Measurements from ENCODE around the gene HCAR1. TPM values are rescaled to one million over a fixed set of nuclear protein-coding genes. Genes with fewer than 3 reads are reported as not detected.

The HCAR1 gene
- total RNA-seq, 1 experiment from 2014 or later = 0.04 TPM

DNA sequence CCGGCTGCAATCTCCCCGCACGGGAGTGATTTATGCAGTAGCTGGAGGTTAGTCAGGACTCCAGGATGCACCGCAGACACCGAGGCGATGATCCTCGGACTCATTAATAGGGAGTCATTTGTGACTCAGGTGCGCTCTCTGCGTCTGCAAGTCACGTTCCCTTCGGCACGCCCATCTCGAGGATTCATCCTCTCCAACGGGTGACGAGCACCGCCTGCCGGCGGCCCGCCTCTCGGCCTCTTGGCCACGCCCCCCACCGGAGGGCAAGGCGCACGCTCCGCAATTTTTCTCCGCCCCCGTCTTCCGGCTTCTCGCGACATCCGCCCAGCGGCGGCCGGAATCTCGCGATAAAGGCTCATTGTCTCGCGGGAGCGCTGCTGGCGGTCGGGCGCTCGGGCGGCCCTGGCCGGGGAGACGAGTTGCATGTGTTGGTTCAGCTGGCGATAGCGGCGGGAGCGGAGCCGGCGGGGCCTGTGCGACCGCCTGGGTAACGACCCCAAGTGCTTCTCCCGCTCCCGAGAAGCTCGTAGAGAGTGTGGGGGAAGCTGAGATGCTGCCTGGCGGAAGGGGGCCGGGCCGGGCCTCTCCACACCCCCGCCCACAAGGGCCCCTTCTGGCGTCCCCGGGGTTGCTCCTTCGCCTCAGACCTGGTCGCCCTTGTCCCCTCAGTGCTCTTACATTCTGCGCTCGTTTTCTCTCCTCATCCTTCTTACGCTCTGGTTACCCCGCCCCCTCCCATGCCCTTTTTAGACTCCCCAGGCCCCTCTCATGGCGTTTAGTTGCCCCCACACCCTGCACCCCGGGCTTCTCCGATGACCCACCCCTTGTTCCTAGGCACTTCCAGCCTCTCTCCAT is 22.0 kb upstream of the HCAR1 start, which contains the start of gene DENR (continued):
- no peak for TF ChIP-seq PRDM15 (CRISPR knock-in tag; IDR thresholded peaks at IDR 0.05)
- TF ChIP-seq, protein P1, sequence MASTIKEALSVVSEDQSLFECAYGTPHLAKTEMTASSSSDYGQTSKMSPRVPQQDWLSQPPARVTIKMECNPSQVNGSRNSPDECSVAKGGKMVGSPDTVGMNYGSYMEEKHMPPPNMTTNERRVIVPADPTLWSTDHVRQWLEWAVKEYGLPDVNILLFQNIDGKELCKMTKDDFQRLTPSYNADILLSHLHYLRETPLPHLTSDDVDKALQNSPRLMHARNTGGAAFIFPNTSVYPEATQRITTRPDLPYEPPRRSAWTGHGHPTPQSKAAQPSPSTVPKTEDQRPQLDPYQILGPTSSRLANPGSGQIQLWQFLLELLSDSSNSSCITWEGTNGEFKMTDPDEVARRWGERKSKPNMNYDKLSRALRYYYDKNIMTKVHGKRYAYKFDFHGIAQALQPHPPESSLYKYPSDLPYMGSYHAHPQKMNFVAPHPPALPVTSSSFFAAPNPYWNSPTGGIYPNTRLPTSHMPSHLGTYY (CRISPR knock-in tag; IDR thresholded peaks at IDR 0.05) = no peak
- TF ChIP-seq FOXK1 (CRISPR knock-in tag; IDR thresholded peaks at IDR 0.05) = peak; percentile 53; the same call in 1 of the 2 replicates
- no peak for TF ChIP-seq ZNF532 (CRISPR knock-in tag; IDR thresholded peaks at IDR 0.05; ENCODE audit: borderline replicate concordance)
- peak; percentile 16; the same call in 1 of the 2 replicates for TF ChIP-seq ETV6 (CRISPR knock-in tag; IDR thresholded peaks at IDR 0.05)
- TF ChIP-seq, protein P2, sequence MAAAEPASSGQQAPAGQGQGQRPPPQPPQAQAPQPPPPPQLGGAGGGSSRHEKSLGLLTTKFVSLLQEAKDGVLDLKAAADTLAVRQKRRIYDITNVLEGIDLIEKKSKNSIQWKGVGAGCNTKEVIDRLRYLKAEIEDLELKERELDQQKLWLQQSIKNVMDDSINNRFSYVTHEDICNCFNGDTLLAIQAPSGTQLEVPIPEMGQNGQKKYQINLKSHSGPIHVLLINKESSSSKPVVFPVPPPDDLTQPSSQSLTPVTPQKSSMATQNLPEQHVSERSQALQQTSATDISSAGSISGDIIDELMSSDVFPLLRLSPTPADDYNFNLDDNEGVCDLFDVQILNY (CRISPR knock-in tag; IDR thresholded peaks at IDR 0.05) = no peak; the same call in 1 of the 2 replicates
- TF ChIP-seq CREM (CRISPR knock-in tag; IDR thresholded peaks at IDR 0.05) = no peak; the same call in 1 of the 2 replicates
- TF ChIP-seq NFE2L1 (CRISPR knock-in tag; IDR thresholded peaks at IDR 0.05) = no peak
- TF ChIP-seq, protein P3, sequence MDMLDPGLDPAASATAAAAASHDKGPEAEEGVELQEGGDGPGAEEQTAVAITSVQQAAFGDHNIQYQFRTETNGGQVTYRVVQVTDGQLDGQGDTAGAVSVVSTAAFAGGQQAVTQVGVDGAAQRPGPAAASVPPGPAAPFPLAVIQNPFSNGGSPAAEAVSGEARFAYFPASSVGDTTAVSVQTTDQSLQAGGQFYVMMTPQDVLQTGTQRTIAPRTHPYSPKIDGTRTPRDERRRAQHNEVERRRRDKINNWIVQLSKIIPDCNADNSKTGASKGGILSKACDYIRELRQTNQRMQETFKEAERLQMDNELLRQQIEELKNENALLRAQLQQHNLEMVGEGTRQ (CRISPR knock-in tag; IDR thresholded peaks at IDR 0.05) = peak; percentile 78
- TF ChIP-seq, protein P4, sequence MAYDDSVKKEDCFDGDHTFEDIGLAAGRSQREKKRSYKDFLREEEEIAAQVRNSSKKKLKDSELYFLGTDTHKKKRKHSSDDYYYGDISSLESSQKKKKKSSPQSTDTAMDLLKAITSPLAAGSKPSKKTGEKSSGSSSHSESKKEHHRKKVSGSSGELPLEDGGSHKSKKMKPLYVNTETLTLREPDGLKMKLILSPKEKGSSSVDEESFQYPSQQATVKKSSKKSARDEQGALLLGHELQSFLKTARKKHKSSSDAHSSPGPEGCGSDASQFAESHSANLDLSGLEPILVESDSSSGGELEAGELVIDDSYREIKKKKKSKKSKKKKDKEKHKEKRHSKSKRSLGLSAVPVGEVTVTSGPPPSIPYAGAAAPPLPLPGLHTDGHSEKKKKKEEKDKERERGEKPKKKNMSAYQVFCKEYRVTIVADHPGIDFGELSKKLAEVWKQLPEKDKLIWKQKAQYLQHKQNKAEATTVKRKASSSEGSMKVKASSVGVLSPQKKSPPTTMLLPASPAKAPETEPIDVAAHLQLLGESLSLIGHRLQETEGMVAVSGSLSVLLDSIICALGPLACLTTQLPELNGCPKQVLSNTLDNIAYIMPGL (CRISPR knock-in tag; IDR thresholded peaks at IDR 0.05) = peak; percentile 74; the same call in 1 of the 2 replicates
- TF ChIP-seq, protein P5, sequence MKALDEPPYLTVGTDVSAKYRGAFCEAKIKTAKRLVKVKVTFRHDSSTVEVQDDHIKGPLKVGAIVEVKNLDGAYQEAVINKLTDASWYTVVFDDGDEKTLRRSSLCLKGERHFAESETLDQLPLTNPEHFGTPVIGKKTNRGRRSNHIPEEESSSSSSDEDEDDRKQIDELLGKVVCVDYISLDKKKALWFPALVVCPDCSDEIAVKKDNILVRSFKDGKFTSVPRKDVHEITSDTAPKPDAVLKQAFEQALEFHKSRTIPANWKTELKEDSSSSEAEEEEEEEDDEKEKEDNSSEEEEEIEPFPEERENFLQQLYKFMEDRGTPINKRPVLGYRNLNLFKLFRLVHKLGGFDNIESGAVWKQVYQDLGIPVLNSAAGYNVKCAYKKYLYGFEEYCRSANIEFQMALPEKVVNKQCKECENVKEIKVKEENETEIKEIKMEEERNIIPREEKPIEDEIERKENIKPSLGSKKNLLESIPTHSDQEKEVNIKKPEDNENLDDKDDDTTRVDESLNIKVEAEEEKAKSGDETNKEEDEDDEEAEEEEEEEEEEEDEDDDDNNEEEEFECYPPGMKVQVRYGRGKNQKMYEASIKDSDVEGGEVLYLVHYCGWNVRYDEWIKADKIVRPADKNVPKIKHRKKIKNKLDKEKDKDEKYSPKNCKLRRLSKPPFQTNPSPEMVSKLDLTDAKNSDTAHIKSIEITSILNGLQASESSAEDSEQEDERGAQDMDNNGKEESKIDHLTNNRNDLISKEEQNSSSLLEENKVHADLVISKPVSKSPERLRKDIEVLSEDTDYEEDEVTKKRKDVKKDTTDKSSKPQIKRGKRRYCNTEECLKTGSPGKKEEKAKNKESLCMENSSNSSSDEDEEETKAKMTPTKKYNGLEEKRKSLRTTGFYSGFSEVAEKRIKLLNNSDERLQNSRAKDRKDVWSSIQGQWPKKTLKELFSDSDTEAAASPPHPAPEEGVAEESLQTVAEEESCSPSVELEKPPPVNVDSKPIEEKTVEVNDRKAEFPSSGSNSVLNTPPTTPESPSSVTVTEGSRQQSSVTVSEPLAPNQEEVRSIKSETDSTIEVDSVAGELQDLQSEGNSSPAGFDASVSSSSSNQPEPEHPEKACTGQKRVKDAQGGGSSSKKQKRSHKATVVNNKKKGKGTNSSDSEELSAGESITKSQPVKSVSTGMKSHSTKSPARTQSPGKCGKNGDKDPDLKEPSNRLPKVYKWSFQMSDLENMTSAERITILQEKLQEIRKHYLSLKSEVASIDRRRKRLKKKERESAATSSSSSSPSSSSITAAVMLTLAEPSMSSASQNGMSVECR (CRISPR knock-in tag; IDR thresholded peaks at IDR 0.05; ENCODE audit: borderline replicate concordance) = peak; percentile 80; the same call in 1 of the 2 replicates
- 0 out of 2 replicates have a peak, but pooled peaks have one; percentile 36 for TF ChIP-seq FOXP4 (CRISPR knock-in tag; IDR thresholded peaks at IDR 0.05)
- TF ChIP-seq CREB1 (CRISPR knock-in tag; IDR thresholded peaks at IDR 0.05) = 0 out of 2 replicates have a peak, but pooled peaks have one; percentile 4
- peak; percentile 67 for TF ChIP-seq GABPB1 (CRISPR knock-in tag; IDR thresholded peaks at IDR 0.05)
- no peak for TF ChIP-seq SOX15 (CRISPR knock-in tag; IDR thresholded peaks at IDR 0.05)
- TF ChIP-seq SP1 (CRISPR knock-in tag; conservative IDR thresholded peaks at IDR 0.05) = peak; percentile 97
- TF ChIP-seq FOXP1 (CRISPR knock-in tag; IDR thresholded peaks at IDR 0.05; ENCODE audit: borderline replicate concordance) = 0 out of 2 replicates have a peak, but pooled peaks have one; percentile 69
